GM23338 (cell line): ENCODE results near the gene AKAP13. TPM values are rescaled to one million over a fixed set of nuclear protein-coding genes. Genes with fewer than 3 reads are reported as not detected.

ENCODE experiments used
- ATAC-seq: fragments of 200-7000 bp; cut with Tn5 transposase; 3 replicates; pipeline ENCODE4 v1.9.1; 2020
- DNase-seq: peaks from one replicate; pipeline ENCODE4 v3.0.0-alpha.2; 2015; ENCODE audit warnings: low spot score
- H2AFZ ChIP-seq: fragments of 200-600 bp; sonication (generic); 2 replicates; pipeline ENCODE4 v1.8.0; 2016; ENCODE audit warnings: antibody characterized with exemption, mild to moderate bottlenecking, moderate library complexity
- H3F3A ChIP-seq: fragments of 200-600 bp; sonication (generic); replicated peaks from 2 replicates; pipeline ENCODE4 v1.8.0; 2017; ENCODE audit warnings: antibody characterized with exemption, mixed run types, low read depth
- H3K27ac ChIP-seq: fragments of 200-600 bp; sonication (generic); 2 replicates; pipeline ENCODE4 v1.6.1; 2016; ENCODE audit warnings: low read depth
- H3K27me3 ChIP-seq: fragments of 200-600 bp; sonication (generic); 2 replicates; pipeline ENCODE4 v1.8.0; 2016; ENCODE audit warnings: mild to moderate bottlenecking, mixed run types, moderate library complexity; ENCODE audit not compliant: insufficient read depth
- H3K36me3 ChIP-seq: fragments of 200-600 bp; sonication (generic); 2 replicates; pipeline ENCODE4 v1.8.0; 2016; ENCODE audit warnings: mild to moderate bottlenecking; ENCODE audit not compliant: insufficient read depth
- H3K4me1 ChIP-seq: fragments of 200-600 bp; sonication (generic); 2 replicates; pipeline ENCODE4 v1.8.0; 2016; ENCODE audit warnings: mild to moderate bottlenecking, moderate library complexity; ENCODE audit not compliant: insufficient read depth
- H3K4me2 ChIP-seq: fragments of 200-600 bp; sonication (generic); 2 replicates; pipeline ENCODE4 v1.7.1; 2017; ENCODE audit warnings: mixed run types
- H3K4me3 ChIP-seq: fragments of 200-600 bp; sonication (generic); 2 replicates; pipeline ENCODE4 v1.6.1; 2016; ENCODE audit warnings: mixed run types
- H3K79me2 ChIP-seq: fragments of 200-600 bp; sonication (generic); replicated peaks from 2 replicates; pipeline ENCODE4 v1.8.0; 2017; ENCODE audit warnings: mild to moderate bottlenecking; ENCODE audit not compliant: insufficient read depth
- H3K9me2 ChIP-seq: fragments of 200-600 bp; sonication (generic); 2 replicates; pipeline ENCODE4 v1.8.0; 2017; ENCODE audit not compliant: insufficient read depth
- H4K20me1 ChIP-seq: fragments of 200-600 bp; sonication (generic); replicated peaks from 2 replicates; pipeline ENCODE4 v1.8.0; 2017; ENCODE audit warnings: mild to moderate bottlenecking; ENCODE audit not compliant: insufficient read depth
- H3K27ac Mint-ChIP-seq: 2 replicates; pipeline ENCODE4 v1.8.0; 2020; ENCODE audit warnings: inconsistent platforms, mild to moderate bottlenecking, moderate library complexity, mixed read lengths
- H3K27me3 Mint-ChIP-seq: 3 replicates; pipeline ENCODE4 v1.8.0; 2022; ENCODE audit warnings: low read depth, mild to moderate bottlenecking, moderate library complexity, mixed read lengths, inconsistent platforms; ENCODE audit not compliant: insufficient read depth, poor library complexity
- H3K36me3 Mint-ChIP-seq: 3 replicates; pipeline ENCODE4 v1.8.0; 2021; ENCODE audit warnings: low read depth, mild to moderate bottlenecking, inconsistent platforms, moderate library complexity, mixed read lengths
- H3K4me1 Mint-ChIP-seq: 3 replicates; pipeline ENCODE4 v1.8.0; 2020; ENCODE audit warnings: mild to moderate bottlenecking, inconsistent platforms, mixed read lengths
- H3K4me3 Mint-ChIP-seq: 3 replicates; pipeline ENCODE4 v1.8.0; 2021; ENCODE audit warnings: moderate library complexity, mild to moderate bottlenecking, inconsistent platforms, mixed read lengths
- H3K9me3 Mint-ChIP-seq: 3 replicates; pipeline ENCODE4 v1.8.0; 2020; ENCODE audit warnings: moderate library complexity, mild to moderate bottlenecking, inconsistent platforms, mixed read lengths
- CREB1 ChIP-seq: fragments of 250-450 bp; sonication (Bioruptor Pico); IDR thresholded peaks from 2 replicates; pipeline ENCODE4 v1.5.0; 2020; ENCODE audit warnings: low read depth, mild to moderate bottlenecking, moderate library complexity
- CTCF ChIP-seq, 2 experiments: fragments of 200-600 bp in 1 of 2; sonication (generic) in 1 of 2; conservative IDR thresholded peaks; 2 replicates each; pipeline versions ENCODE4 v1.5.1 to v1.6.1; 2016 to 2017; ENCODE audit warnings: antibody characterized with exemption in 2 of 2, low read depth in 2 of 2, mild to moderate bottlenecking in 2 of 2, moderate library complexity in 1 of 2
- EZH2phosphoT487 ChIP-seq: fragments of 200-600 bp; sonication (generic); IDR thresholded peaks from one replicate; pipeline ENCODE4 v1.8.1; 2018; ENCODE audit warnings: antibody characterized with exemption; ENCODE audit not compliant: unreplicated experiment
- JUNB ChIP-seq: IDR thresholded peaks from one replicate; pipeline ENCODE4 v1.6.1; 2016; ENCODE audit warnings: antibody characterized with exemption; ENCODE audit not compliant: unreplicated experiment
- NANOG ChIP-seq: IDR thresholded peaks from 2 replicates; pipeline ENCODE4 v1.6.1; 2016; ENCODE audit warnings: antibody characterized with exemption, borderline replicate concordance
- REST ChIP-seq: IDR thresholded peaks from one replicate; pipeline ENCODE4 v1.6.1; 2018; ENCODE audit warnings: antibody characterized with exemption; ENCODE audit not compliant: unreplicated experiment
- STAT1 ChIP-seq: IDR thresholded peaks from one replicate; pipeline ENCODE4 v1.6.1; 2016; ENCODE audit warnings: antibody characterized with exemption; ENCODE audit not compliant: unreplicated experiment
- ZNF114 ChIP-seq: fragments of 250-450 bp; sonication (Bioruptor Pico); IDR thresholded peaks from 2 replicates; pipeline ENCODE4 v1.5.0; 2020; ENCODE audit warnings: mild to moderate bottlenecking, moderate library complexity
- ZNF331 ChIP-seq: fragments of 250-450 bp; sonication (Bioruptor Pico); IDR thresholded peaks from 2 replicates; pipeline ENCODE4 v1.5.0; 2020; ENCODE audit warnings: low read depth, mild to moderate bottlenecking, moderate library complexity
- ZNF462 ChIP-seq: fragments of 250-450 bp; sonication (Bioruptor Pico); IDR thresholded peaks from 2 replicates; pipeline ENCODE4 v1.5.0; 2020; ENCODE audit warnings: mild to moderate bottlenecking, moderate library complexity
- polyA plus RNA-seq: library from polyadenylated mRNA; unstranded; fragments of >200 nt; fragmentation: Nextera tagmentation; extraction: Ambion mirVana; gene quantifications from 2 replicates; pipeline ENCODE4 v1.2.1, GENCODE V29; 2016
- total RNA-seq: library from RNA; depleted of rRNA; stranded (reverse); fragments of >200 nt; shearing (Covaris generic); gene quantifications from 2 replicates; pipeline ENCODE4 v1.2.3, GENCODE V29; 2014

The AKAP13 gene
- total and polyA plus RNA-seq, 2 experiments from 2014 or later = 46.2 to 60.7 TPM

GRCh38 chr15:85500060-85500708, 119.8 kb downstream of the AKAP13 start:
- Mint-ChIP-seq H3K4me1 (peaks cover 61% of the 10 kb centered on the region), H3K27me3 (peaks cover 5% of the 10 kb centered on the region), H3K9me3 (no peaks in the 10 kb centered on the region), H3K4me3 (no peak overlapping the region), H3K36me3 (no peaks in the 10 kb centered on the region), H3K27ac (peak overlapping the region; percentile 51)
- Histone ChIP-seq H3K36me3 (no peaks in the 10 kb centered on the region), H3K4me1 (peaks cover 36% of the 10 kb centered on the region), H3K27me3 (no peaks in the 10 kb centered on the region), H4K20me1 (peaks cover 16% of the 10 kb centered on the region), H3K9me2 (no peaks in the 10 kb centered on the region), H3K27ac (no peak overlapping the region), H3K4me3 (no peak overlapping the region), H3K4me2 (0 out of 2 replicates have a peak overlapping the region, but pooled peaks have one; percentile 63), H3K79me2 (peaks cover 78% of the 10 kb centered on the region), H3F3A (no peaks in the 10 kb centered on the region), H2AFZ (no peak overlapping the region)
- ATAC-seq = no peak
- DNase-seq = no peak
- TF ChIP-seq REST (no peak), ZNF114 (CRISPR knock-in tag) (no peak), ZNF331 (CRISPR knock-in tag) (no peak), JUNB (no peak), EZH2phosphoT487 (no peak), STAT1 (no peak), CTCF (conservative IDR thresholded peaks at IDR 0.05; ENCODE audit: low read depth in 2 of 2) (no peak), CREB1 (CRISPR knock-in tag) (no peak)

- Mint-ChIP-seq H3K36me3 (no peaks in the 10 kb centered on the region), H3K27me3 (peaks cover 5% of the 10 kb centered on the region), H3K4me1 (peaks cover 56% of the 10 kb centered on the region), H3K9me3 (no peaks in the 10 kb centered on the region), H3K27ac (no peak overlapping the region), H3K4me3 (no peak overlapping the region)
- no peak overlapping the region for H3K4me3 ChIP-seq
- H3F3A ChIP-seq = no peaks in the 10 kb centered on the region
- ATAC-seq = no peak
- no peak for DNase-seq
- H3K4me2 ChIP-seq = no peak overlapping the region
- H3K27me3 ChIP-seq = no peaks in the 10 kb centered on the region
- no peaks in the 10 kb centered on the region for H3K36me3 ChIP-seq
- peaks cover 16% of the 10 kb centered on the region for H4K20me1 ChIP-seq
- H3K9me2 ChIP-seq = no peaks in the 10 kb centered on the region
- peaks cover 79% of the 10 kb centered on the region for H3K79me2 ChIP-seq
- peaks cover 30% of the 10 kb centered on the region for H3K4me1 ChIP-seq
- no peak overlapping the region for H3K27ac ChIP-seq
- no peak overlapping the region for H2AFZ ChIP-seq
- TF ChIP-seq ZNF331 (CRISPR knock-in tag) (no peak), JUNB (no peak), ZNF462 (CRISPR knock-in tag) (no peak), STAT1 (no peak), NANOG (no peak), EZH2phosphoT487 (no peak)
These were observed 120.3 kb downstream of the AKAP13 start for GRCh38 chr15:85500729-85501128.
